ENCODE data around the gene DIP2B.

Gene DIP2B

DNA sequence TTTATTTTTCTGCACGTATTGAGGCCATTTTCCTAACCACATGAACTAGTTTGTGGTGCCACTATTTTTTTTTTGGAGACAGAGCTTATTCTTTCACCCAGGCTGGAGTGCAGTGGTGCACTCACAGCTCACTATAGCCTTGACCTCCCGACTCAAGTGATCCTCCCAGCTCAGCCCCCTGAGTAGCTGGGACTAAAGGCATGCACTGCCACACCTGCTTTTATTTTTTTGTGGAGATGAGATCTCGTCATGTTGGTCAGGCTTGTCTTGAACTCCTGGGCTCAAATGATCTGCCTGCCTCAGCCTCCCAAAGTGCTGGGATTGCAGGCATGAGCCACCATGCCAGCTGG, 60.1 kb downstream of the DIP2B start:
- Histone ChIP-seq H3K4me1 (ENCODE audit: control insufficient read depth in 1 of 2, insufficient read depth in 2 of 2, low read length in 2 of 2) (peaks cover 19 to 21% of the 10 kb centered on the region in 2 donors), H3K27ac (ENCODE audit: low read length) (no peak overlapping the region)

DNA sequence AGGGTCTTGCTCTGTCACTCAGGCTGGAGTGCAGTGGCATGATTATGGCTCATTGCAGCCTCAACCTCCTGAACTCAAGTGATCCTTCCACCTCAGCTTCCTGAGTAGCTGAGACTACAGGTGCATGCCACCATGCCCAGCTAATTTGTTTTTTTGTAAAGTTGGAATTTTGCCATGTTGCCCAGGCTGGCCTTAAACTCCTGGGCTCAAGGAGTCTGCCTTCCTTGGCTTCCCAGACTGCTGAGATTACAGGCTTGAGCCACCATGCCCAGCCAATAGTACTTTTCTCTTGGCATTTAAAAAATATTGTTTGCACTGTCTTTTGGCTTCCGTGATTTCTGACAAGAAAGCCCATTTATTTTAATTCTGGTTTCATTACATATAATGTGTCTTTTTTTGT, 61.3 kb downstream of the DIP2B start:
- Histone ChIP-seq H3K9me3 (ENCODE audit: control insufficient read depth in 1 of 2, low read length in 2 of 2) (no peaks in the 10 kb centered on the region), H3K4me3 (ENCODE audit: low read depth in 1 of 2, low read length in 2 of 2) (no peak overlapping the region), H3K27me3 (ENCODE audit: low read depth, low read length) (no peaks in the 10 kb centered on the region), H3K36me3 (ENCODE audit: control insufficient read depth in 1 of 2, insufficient read depth in 2 of 2, low read length in 2 of 2) (no peaks in the 10 kb centered on the region), H3K27ac (ENCODE audit: low read length) (no peak overlapping the region), H3K4me1 (ENCODE audit: control insufficient read depth in 1 of 2, insufficient read depth in 2 of 2, low read length in 2 of 2) (peaks cover 19 to 26% of the 10 kb centered on the region in 2 donors)

More for the DNA sequence above, 60.1 kb downstream of the DIP2B start:
- H3K27me3 ChIP-seq (ENCODE audit: low read depth, low read length): no peaks in the 10 kb centered on the region
- no peak overlapping the region for H3K4me3 ChIP-seq (ENCODE audit: low read depth in 1 of 2, low read length in 2 of 2)
- H3K9me3 ChIP-seq (ENCODE audit: control insufficient read depth in 1 of 2, low read length in 2 of 2): no peaks in the 10 kb centered on the region
- H3K36me3 ChIP-seq (ENCODE audit: control insufficient read depth in 1 of 2, insufficient read depth in 2 of 2, low read length in 2 of 2): no peaks in the 10 kb centered on the region

DNA sequence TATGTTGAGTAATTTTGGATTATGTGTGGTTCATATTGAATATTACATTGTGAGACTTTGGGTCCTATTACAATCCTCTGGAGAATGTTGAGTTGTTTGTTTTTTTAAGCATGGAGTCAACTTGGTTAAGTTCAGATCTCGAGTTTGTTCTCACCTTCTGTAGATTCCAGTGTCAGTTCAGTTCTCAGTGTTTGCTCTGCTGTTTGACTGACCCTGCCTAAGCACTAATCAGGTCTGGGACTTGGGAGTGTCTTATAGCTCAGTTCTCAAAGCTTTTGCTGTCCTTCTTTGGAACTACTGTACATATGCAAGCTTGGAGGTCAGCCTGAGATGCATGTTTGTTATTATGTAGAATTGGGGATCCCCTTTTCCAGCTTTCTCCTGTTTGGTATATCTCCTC, 63.1 kb downstream of the DIP2B start:
- no peaks in the 10 kb centered on the region for H3K36me3 ChIP-seq (ENCODE audit: control insufficient read depth in 1 of 2, insufficient read depth in 2 of 2, low read length in 2 of 2)
- no peaks in the 10 kb centered on the region for H3K27me3 ChIP-seq (ENCODE audit: low read depth, low read length)
- H3K27ac ChIP-seq (ENCODE audit: low read length): peak overlapping the region; percentile 13
- no peak overlapping the region for H3K4me3 ChIP-seq (ENCODE audit: low read depth in 1 of 2, low read length in 2 of 2)
- no peaks in the 10 kb centered on the region for H3K9me3 ChIP-seq (ENCODE audit: control insufficient read depth in 1 of 2, low read length in 2 of 2)
- peaks cover 25 to 36% of the 10 kb centered on the region in 2 donors for H3K4me1 ChIP-seq (ENCODE audit: control insufficient read depth in 1 of 2, insufficient read depth in 2 of 2, low read length in 2 of 2)

DNA sequence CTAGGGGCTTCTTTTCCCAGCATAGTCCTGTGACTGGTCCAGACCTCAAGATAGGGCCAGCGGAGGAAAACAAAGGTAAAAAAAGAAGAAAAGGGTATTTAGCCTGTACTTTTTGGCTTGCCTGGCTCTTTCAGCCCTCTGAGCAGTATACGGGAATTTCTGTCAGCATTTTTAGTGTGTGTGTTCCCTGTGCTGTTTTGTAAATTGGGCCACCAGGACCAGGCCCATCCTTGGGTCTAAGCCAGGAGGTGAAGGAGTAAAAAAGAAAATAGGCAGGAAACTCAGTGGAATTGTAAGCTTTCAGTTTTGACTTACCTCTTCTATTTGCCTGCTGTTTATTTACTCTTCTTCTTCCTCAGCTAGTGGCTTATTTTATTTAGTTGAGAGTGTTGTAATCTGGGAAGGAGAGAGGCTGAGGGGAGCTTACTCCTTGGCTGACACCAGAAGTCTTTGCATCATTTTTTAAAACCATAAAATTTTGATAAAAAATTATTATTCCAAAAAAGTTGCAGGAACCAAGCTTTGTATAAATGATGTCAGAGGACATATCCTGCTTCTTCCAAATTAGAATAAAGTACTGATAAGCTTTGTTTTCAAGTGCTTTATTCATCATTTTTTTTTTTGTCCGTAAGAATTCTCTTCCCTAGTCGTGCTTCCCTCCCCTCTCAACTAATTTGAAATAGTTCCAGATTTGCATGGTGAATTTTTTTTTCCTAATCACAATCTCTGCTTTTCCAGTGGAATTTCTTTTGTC, 63.7 kb downstream of the DIP2B start:
- Histone ChIP-seq H3K27me3 (ENCODE audit: low read depth, low read length) (no peaks in the 10 kb centered on the region), H3K27ac (ENCODE audit: low read length) (peak overlapping the region; percentile 13), H3K36me3 (ENCODE audit: control insufficient read depth in 1 of 2, insufficient read depth in 2 of 2, low read length in 2 of 2) (no peaks in the 10 kb centered on the region), H3K4me3 (ENCODE audit: low read depth in 1 of 2, low read length in 2 of 2) (no peak overlapping the region), H3K9me3 (ENCODE audit: control insufficient read depth in 1 of 2, low read length in 2 of 2) (no peaks in the 10 kb centered on the region), H3K4me1 (ENCODE audit: control insufficient read depth in 1 of 2, insufficient read depth in 2 of 2, low read length in 2 of 2) (peaks cover 31 to 42% of the 10 kb centered on the region in 2 donors)

DNA sequence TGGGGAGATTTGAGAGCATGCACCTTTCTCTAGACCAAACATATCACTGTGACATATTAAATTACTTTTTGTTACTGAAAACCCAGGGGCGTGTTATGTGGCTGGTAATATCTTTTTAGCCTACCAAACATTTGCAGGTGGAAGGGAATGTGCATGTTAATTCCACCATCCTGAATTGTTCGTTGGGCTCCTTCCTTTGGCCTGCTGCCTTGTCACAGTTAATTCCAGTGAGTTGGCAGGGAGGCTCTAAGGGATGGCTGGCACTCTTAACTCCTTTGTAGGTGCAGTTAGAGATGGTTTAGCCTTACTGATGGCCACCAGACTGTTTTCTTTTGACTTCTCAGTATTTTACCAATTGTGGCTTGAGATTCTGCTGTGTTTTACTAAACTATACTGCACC, 64.5 kb downstream of the DIP2B start:
- Histone ChIP-seq H3K27me3 (ENCODE audit: low read depth, low read length) (no peaks in the 10 kb centered on the region), H3K27ac (ENCODE audit: low read length) (no peak overlapping the region), H3K4me3 (ENCODE audit: low read depth in 1 of 2, low read length in 2 of 2) (no peak overlapping the region), H3K9me3 (ENCODE audit: control insufficient read depth in 1 of 2, low read length in 2 of 2) (no peaks in the 10 kb centered on the region), H3K4me1 (ENCODE audit: control insufficient read depth in 1 of 2, insufficient read depth in 2 of 2, low read length in 2 of 2) (peaks cover 29 to 45% of the 10 kb centered on the region in 2 donors), H3K36me3 (ENCODE audit: control insufficient read depth in 1 of 2, insufficient read depth in 2 of 2, low read length in 2 of 2) (no peaks in the 10 kb centered on the region)

DNA sequence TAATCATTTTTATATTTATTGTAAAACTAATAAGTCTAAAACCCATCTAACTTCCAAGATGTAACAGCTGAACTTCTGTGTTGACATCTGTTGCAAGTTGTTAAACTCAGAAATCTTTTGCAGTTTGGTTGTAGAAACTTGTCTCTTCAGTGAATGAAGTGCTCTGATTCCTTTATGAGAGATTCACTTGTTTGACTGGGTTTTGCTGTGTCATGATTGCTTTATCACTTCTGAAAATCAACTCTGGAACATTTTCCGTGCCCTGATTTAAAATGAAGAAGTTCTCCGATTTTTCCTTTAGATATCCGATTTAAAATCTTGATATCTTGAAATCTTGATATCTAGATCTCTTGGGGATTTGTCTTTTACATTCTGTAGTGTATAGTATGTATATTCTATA, 65.1 kb downstream of the DIP2B start:
- Histone ChIP-seq H3K27ac (ENCODE audit: low read length) (no peak overlapping the region), H3K4me1 (ENCODE audit: control insufficient read depth in 1 of 2, insufficient read depth in 2 of 2, low read length in 2 of 2) (peaks cover 31 to 47% of the 10 kb centered on the region in 2 donors), H3K9me3 (ENCODE audit: control insufficient read depth in 1 of 2, low read length in 2 of 2) (no peaks in the 10 kb centered on the region), H3K4me3 (ENCODE audit: low read depth in 1 of 2, low read length in 2 of 2) (no peak overlapping the region), H3K36me3 (ENCODE audit: control insufficient read depth in 1 of 2, insufficient read depth in 2 of 2, low read length in 2 of 2) (no peaks in the 10 kb centered on the region), H3K27me3 (ENCODE audit: low read depth, low read length) (no peaks in the 10 kb centered on the region)

DNA sequence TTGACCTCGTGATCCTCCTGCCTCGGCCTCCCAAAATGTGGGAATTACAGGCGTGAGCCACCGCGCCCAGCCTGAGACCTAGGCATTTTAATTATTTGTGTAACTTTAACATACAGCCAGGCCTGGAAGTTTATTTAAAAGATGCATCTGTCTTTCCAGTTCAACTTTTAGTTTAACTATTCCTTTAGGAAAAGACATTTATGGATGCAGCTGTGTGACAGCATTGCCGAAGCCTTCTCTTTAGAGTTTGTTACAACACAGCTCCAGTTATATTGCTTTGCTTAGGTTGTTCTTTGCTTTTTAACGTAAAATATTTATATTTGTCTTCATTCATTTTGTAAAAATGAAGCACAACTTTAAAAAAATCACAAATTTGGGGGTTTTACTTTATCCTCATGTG, 67.0 kb downstream of the DIP2B start:
- no peaks in the 10 kb centered on the region for H3K9me3 ChIP-seq (ENCODE audit: control insufficient read depth in 1 of 2, low read length in 2 of 2)
- H3K27me3 ChIP-seq (ENCODE audit: low read depth, low read length): no peaks in the 10 kb centered on the region
- no peak overlapping the region for H3K4me3 ChIP-seq (ENCODE audit: low read depth in 1 of 2, low read length in 2 of 2)
- peak overlapping the region; percentile 16 for H3K27ac ChIP-seq (ENCODE audit: low read length)
- H3K36me3 ChIP-seq (ENCODE audit: control insufficient read depth in 1 of 2, insufficient read depth in 2 of 2, low read length in 2 of 2): no peaks in the 10 kb centered on the region
- peaks cover 33 to 56% of the 10 kb centered on the region in 2 donors for H3K4me1 ChIP-seq (ENCODE audit: control insufficient read depth in 1 of 2, insufficient read depth in 2 of 2, low read length in 2 of 2)

DNA sequence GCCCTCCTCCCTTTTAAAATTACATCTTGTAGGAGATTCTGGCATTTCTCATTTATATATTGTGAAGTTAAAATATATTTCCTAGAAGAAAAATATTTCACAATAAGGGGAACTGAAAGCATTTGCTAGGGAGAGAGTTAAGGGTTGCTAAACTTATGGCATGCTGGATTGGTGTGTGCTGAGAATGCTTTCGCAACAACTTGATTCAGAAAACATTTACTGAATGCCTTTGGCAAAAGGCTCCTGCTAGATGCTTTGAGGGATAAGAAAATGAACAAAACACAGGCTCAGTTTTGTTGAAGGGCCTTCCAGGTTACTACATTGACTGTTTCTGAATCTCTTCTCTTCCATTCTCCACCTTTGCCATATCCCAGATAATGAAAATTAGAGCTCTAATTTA, 67.5 kb downstream of the DIP2B start:
- no peaks in the 10 kb centered on the region for H3K9me3 ChIP-seq (ENCODE audit: control insufficient read depth in 1 of 2, low read length in 2 of 2)
- H3K27me3 ChIP-seq (ENCODE audit: low read depth, low read length): no peaks in the 10 kb centered on the region
- H3K4me3 ChIP-seq (ENCODE audit: low read depth in 1 of 2, low read length in 2 of 2): no peak overlapping the region
- no peaks in the 10 kb centered on the region for H3K36me3 ChIP-seq (ENCODE audit: control insufficient read depth in 1 of 2, insufficient read depth in 2 of 2, low read length in 2 of 2)
- H3K4me1 ChIP-seq (ENCODE audit: control insufficient read depth in 1 of 2, insufficient read depth in 2 of 2, low read length in 2 of 2): peaks cover 33 to 56% of the 10 kb centered on the region in 2 donors
- peak overlapping the region; percentile 46 for H3K27ac ChIP-seq (ENCODE audit: low read length)

DNA sequence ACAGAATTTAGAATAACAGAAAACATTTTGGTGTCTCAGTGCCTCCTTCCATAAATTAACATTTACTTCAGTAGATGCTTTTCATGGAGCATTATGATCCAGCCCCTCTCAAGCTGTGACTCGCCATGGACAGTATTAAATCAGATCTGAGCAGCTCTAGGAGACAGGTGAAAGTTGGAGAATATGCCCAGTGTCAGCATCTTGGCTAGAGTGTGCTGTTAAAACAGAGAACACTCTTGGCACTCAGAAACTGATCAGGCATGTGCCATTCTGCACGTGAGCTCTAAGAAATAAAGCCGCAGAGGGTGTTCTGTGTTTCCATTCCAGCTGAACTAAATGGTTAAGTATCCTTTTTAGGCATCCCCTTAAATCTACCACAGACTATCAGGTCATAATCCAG, 68.0 kb downstream of the DIP2B start:
- H3K4me3 ChIP-seq (ENCODE audit: low read depth in 1 of 2, low read length in 2 of 2): no peak overlapping the region
- no peaks in the 10 kb centered on the region for H3K9me3 ChIP-seq (ENCODE audit: control insufficient read depth in 1 of 2, low read length in 2 of 2)
- no peaks in the 10 kb centered on the region for H3K27me3 ChIP-seq (ENCODE audit: low read depth, low read length)
- peaks cover 33 to 56% of the 10 kb centered on the region in 2 donors for H3K4me1 ChIP-seq (ENCODE audit: control insufficient read depth in 1 of 2, insufficient read depth in 2 of 2, low read length in 2 of 2)
- peak overlapping the region; percentile 46 for H3K27ac ChIP-seq (ENCODE audit: low read length)
- no peaks in the 10 kb centered on the region for H3K36me3 ChIP-seq (ENCODE audit: control insufficient read depth in 1 of 2, insufficient read depth in 2 of 2, low read length in 2 of 2)

DNA sequence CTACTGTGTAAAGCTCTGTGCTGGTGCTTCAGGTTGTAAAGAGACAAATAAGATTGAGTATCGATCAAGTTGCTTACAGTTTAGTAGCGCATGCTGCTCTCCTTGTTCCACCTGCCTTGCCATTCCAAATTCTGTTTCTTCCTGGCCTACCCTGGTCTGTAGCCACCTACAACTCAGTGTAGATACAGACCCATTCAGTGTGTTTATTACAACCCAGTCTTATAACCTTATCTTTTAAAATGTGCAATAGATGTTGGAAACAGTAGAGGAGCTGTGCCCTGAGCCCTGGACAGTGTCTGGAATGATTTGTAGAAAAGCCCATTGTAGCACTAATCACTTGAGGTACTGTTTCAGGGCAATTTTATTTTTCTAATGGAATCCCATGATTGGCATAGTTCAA, 68.5 kb downstream of the DIP2B start:
- H3K27ac ChIP-seq (ENCODE audit: low read length): no peak overlapping the region
- H3K4me1 ChIP-seq (ENCODE audit: control insufficient read depth in 1 of 2, insufficient read depth in 2 of 2, low read length in 2 of 2): peaks cover 30 to 52% of the 10 kb centered on the region in 2 donors
- H3K4me3 ChIP-seq (ENCODE audit: low read depth in 1 of 2, low read length in 2 of 2): no peak overlapping the region

DNA sequence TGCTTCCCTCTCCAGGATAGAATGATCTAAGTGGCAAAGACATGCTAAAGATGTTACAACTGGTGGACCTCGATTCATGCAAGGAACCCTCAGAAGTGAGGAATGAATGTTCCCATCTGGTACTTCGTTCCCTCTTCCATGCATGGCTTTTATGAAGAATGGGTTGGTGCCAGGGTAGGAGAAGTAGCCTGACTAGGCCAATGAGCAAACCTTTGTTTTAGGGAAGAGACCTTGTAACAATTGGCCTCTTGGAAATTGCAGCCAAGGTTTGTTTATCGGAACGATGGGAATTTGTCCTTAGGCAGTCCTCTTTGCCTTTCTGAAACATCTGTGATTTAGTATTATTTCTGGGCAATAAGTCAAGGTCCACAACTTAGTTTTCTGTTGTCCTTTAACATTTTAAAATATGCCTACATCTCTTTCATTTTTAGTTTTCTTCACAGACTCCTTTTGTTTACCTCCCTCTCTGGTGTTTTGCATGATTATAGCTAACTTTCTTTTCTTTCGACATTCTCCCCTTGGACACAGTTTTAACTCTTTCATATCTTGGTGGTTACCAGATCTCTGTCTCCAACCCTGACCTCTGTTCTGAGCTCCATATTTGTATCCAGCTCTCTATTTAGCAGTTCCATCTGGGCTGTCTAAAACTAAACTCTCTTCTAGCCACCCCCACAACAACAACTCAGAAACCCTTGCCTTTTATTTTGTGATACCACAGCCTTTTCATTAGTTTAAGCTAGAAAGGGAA, 70.0 kb downstream of the DIP2B start:
- no peaks in the 10 kb centered on the region for H3K9me3 ChIP-seq (ENCODE audit: control insufficient read depth in 1 of 2, low read length in 2 of 2)
- peaks cover 24 to 47% of the 10 kb centered on the region in 2 donors for H3K4me1 ChIP-seq (ENCODE audit: control insufficient read depth in 1 of 2, insufficient read depth in 2 of 2, low read length in 2 of 2)
- no peak overlapping the region for H3K27ac ChIP-seq (ENCODE audit: low read length)
- no peak overlapping the region for H3K4me3 ChIP-seq (ENCODE audit: low read depth in 1 of 2, low read length in 2 of 2)
- no peaks in the 10 kb centered on the region for H3K27me3 ChIP-seq (ENCODE audit: low read depth, low read length)
- H3K36me3 ChIP-seq (ENCODE audit: control insufficient read depth in 1 of 2, insufficient read depth in 2 of 2, low read length in 2 of 2): peaks cover 0 to under 1% of the 10 kb centered on the region in 2 donors

More for the DNA sequence above, 68.5 kb downstream of the DIP2B start:
- H3K9me3 ChIP-seq (ENCODE audit: control insufficient read depth in 1 of 2, low read length in 2 of 2): no peaks in the 10 kb centered on the region
- no peaks in the 10 kb centered on the region for H3K36me3 ChIP-seq (ENCODE audit: control insufficient read depth in 1 of 2, insufficient read depth in 2 of 2, low read length in 2 of 2)
- H3K27me3 ChIP-seq (ENCODE audit: low read depth, low read length): no peaks in the 10 kb centered on the region

Data from muscle layer of duodenum (tissue), 2 donors.